ENCODE results near the gene ONECUT1. TPM values are rescaled to one million over a fixed set of nuclear protein-coding genes. Genes with fewer than 3 reads are reported as not detected.

Gene ONECUT1
- total RNA-seq, 1 donor from 2014 or later = not detected

DNA sequence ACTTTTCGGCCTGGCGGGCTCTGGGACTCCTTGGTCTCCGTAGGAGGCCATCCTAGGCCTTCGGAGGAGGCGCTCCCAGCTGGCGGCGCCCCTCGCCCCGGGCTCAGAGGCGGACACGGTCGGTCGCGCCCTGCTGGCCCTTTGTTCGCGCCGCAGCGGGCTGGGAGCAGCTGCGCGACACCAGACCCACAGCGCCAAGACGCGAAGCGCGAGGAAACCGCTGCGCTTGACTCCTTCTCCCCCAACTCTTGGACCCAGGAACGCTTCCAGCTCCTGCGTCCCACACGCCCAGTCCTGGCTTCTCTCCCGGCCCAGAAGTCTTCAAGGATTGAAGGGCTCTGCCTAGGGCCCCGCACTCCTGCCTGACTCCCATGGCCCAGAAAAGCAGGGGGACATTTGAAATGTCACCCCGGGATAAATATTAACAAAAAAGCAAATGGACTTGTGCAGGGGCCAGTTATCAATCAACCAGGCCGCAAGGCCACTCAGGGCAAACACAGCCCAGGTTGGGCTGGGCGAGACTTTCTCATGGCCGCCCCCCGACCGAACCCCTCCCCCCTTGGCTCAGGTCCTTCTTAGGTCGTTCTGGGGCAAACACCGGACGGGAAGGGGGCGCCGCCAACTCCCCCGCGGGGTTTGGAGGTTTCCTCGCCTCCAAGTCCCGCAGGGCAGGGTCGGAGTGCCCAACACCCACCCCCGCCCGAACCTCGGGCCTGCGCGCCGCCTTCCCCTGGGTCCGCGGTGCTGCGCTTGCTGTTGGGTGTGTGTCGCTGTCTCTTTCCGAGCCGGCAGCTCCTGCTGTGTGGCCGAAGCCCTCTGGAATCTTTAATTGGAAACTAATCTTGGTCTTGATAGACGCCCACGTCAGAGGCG lies 5.1 kb downstream of the ONECUT1 start:
- DNase-seq (ENCODE audit: low spot score) (no peak), ATAC-seq (no peak)
- intact Hi-C loops (cut with DNase I) = no loop called here

DNA sequence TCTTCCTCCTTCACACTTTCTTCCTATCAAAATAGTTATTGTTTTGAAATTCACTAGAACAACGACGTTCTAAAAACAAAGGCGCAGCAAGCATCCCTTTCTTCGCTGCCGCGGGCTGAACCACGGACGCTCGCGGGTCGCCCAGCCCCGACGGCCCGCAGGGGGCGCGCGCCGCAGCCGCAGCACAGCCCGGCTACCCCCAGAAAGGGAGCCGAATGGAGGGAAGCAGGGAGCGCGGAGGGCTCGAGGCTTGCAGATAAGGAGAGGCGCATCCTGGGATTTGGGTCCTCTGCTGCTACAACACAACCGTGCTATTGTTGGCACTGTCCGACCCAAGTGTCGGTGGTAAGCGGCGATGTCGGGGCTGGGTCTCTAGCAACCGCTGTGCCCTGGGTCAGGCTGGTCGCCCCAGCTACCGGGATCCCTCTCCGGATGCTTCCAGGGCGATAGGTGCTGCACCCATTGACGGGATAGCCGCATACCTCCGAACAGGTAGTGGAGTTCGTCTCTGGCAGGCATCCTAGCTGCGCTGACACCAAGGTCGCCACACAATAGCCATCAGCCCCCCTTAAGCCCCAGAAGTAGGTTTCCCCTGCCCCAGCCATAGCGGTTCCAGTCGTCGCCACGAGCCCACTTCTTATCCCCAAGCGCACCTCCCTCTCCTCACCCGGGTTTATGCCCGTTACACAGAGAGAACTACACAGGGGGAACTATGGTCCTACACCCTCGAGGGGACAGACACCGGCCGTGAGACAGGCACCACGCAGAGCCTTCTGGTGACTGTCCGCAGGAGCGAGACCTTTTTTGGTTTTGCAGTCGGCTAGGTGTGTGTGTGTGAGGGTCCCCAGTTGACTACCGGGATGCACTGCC lies 6.0 kb downstream of the ONECUT1 start:
- ATAC-seq (no peak), DNase-seq (ENCODE audit: low spot score) (no peak)
- intact Hi-C loops (cut with DNase I) = no loop called here

DNA sequence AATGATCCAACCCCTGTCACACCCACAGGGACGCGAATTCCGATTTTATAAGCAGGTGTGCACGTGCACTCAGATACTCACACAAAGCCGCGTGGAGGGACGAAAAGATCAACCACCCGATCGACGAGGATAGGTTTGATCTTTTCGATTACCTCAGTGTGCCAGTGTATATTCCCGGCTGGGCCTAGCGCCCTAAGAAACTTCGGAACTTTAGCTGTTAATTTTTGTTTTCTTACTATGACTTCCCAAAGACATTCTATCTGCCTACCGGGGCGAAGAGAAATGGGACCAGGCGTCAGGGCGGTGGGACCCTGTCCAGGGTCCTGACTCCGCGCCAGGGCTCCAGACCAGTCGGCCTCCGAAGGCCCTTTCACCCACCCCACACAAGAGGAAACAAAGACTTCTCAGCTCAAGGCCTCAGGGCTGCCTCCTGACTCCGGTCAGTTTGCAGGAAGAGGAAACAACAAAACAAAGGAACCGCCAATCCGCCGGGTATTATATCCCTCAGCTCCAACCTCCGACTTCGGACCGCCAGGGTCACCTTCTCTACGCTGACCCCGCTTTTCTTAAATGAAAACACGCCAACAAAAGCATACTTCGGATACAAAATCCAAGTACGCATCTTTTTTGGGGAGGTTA lies 6.8 kb downstream of the ONECUT1 start:
- intact Hi-C loops (cut with DNase I) = no loop called here
- ATAC-seq (peak; percentile 55), DNase-seq (ENCODE audit: low spot score) (no peak)

DNA sequence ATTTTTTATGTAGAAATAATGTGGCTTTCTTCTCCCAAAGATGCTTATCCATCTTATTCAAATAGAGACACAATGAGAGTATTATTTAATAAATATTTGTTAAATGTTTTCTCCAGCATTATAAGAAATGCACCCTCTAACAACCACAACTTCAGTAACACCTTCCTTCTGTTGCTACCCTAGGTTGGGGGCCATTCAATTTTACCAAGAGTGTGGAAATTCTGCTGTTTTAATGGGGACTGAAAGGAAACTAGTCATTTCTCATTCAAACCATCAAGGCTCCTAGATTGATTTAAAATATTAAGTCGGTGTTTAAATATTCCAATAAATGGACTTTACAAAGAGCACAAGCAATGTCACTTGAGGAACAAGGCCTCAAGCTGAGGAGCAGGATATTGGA lies 7.6 kb downstream of the ONECUT1 start:
- no peak for ATAC-seq
- DNase-seq (ENCODE audit: low spot score) = no peak
- intact Hi-C loops (cut with DNase I) = no loop called here

DNA sequence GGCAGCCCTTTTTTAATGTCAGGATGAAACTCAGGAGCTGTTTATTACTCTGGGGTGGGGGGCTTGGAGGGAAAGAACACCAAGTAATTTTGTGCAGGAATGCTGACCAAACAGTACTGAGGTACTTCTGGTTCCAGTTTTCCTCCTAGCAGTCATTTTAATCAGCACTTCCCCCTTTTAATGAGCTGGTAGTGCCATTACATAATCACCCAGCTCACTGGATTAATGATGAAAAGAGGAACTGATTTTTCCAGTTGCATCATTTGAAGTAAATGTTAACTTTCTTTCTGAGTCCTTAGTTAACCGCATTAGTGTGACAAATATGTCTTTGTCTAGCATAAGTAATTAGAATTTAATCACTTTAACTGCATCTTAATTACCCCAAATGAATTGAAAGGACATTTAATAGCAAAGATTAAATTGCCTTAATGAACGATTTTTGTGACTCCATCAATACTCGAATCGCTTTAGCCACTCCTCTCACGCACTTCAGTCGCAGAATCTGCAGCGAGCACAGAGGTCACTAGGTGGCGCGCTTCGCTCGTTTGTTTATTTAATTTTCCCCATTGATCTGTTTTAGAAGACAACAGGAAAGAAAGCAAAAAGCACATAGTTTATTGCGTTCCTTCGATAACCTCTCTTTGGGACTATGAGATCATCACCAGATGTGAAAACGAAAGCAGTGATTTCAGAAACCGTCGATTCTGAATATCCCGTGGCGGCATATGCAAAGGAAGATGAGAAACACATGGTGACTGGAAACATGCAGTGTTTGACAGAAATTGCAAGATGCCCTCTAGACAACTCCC lies 9.8 kb downstream of the ONECUT1 start:
- peak; percentile 75 for DNase-seq (ENCODE audit: low spot score)
- ATAC-seq = peak; percentile 72
- intact Hi-C loops (cut with DNase I) = no loop called here

DNA sequence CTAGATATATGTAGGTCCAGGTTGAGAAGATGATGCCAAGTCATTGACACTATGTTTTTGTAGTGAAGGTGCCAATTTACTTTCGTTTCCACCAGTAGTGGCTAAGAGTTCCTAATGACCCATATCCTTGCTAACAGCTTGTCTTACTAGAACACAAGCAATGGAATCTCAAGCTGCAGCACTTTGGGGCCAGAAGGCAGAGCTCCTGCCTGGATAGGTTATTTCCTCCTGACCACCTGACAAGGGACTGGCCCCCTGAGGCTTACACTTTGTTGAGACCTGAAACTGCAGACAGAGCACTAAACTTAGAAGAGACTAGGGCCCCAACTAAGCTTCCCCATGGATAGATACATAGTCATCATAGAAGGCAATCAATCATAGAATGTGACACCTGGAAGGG lies 11.7 kb downstream of the ONECUT1 start:
- no peak for ATAC-seq

DNA sequence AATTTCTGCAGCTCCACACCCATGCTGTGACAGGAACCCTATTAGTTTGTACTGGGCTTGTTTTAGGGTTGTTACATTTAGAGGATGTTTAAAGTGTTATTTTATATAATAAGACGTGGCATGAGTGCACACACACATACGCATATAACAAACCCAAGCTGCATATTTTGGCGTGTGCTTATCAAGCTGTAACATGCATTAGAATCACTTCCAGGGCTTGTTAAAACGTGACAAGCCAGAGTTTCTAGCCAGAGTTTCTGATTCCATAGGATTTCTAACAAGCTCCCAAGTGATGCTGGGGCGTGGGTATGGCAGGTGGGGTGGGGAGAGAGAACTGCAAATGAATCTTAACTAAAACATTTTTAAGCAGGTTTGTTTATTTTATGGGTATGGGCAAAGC lies 17.4 kb downstream of the ONECUT1 start:
- DNase-seq (ENCODE audit: low spot score) = no peak
- no peak for ATAC-seq
- intact Hi-C loops (cut with DNase I) = no loop called here

More for the DNA sequence above, 11.7 kb downstream of the ONECUT1 start:
- no peak for DNase-seq (ENCODE audit: low spot score)
- intact Hi-C loops (cut with DNase I) = no loop called here

DNA sequence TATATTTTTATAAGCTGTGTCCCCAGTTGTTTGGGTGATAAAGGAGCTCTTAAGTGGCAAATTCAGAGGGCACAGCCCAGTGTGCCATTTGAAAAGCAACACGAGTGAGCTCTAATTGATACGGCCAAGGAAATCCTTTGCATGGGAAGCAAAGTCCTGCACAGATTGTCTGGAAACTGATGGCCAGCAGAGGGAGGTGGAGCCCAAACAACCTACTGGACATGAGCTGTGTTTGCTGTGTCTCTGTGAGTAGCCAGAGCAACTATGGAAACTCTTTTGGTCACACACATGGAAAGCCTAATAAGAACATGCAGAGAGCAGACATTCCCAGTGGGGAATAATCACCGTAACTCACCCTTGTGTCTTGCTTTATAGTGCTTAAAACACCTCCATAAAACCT lies 24.4 kb downstream of the ONECUT1 start:
- intact Hi-C loops (cut with DNase I) = no loop called here
- DNase-seq (ENCODE audit: low spot score) (no peak), ATAC-seq (no peak)

DNA sequence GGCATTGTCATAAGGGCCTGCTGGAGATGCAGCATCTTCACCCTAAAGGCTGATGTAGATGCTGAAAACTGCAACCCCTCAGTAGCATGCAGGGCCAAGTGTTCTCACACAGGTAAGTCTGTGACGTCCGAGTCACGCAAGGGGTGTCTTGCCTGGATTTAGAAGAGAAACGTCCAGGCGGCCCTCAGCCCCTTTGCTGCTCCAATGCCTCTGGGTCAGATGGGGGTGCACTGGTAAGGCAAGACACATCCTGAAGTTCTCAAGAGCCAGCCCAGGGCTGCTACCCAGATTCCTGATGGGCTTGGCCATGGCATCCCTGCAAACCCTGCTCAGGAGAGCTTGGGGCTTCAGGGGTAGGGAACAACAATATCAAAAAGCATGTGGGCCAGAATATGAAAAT lies 25.4 kb downstream of the ONECUT1 start:
- no peak for ATAC-seq
- intact Hi-C loops (cut with DNase I) = no loop called here
- no peak for DNase-seq (ENCODE audit: low spot score)

DNA sequence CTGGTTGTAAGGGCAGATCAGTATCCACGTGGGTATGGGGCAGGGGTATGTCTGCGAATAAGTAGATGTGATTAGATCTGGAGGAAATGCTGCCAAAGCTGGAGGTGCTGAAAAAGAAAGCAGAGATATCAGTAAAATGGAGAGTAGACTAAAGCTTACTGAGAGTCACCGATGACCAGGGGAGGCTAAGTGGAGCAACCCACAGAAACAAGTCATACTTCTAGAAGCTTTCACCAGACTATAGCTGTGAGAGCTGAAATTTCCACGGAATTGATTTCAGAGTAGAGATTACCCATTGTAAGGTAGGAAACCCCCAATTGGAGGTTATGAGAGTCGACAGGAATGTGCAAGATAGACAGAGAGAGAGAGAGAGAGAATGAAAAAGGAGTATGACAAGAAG lies 27.5 kb downstream of the ONECUT1 start:
- ATAC-seq = no peak
- intact Hi-C loops (cut with DNase I) = no loop called here
- DNase-seq (ENCODE audit: low spot score) = no peak

DNA sequence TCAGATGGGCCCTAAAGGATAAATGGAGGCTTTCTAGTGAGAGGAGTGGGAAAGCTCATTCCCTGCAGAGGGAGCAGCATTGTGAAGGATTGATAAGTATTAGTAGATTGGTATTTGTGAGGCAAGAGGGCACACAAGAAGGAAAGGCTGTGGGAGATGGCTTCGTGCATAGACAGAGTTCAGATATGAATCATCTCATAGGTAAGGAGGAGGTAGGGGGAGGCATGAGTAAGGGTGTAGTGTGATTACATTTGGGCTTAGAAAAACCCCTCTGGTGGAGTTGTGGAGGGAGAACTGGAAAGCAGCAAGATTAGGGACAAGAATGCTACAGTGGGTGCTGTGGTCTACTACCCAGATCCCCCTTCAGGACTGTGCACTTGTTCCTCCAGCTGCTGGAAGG lies 29.6 kb downstream of the ONECUT1 start:
- ATAC-seq = no peak
- intact Hi-C loops (cut with DNase I) = no loop called here
- no peak for DNase-seq (ENCODE audit: low spot score)

DNA sequence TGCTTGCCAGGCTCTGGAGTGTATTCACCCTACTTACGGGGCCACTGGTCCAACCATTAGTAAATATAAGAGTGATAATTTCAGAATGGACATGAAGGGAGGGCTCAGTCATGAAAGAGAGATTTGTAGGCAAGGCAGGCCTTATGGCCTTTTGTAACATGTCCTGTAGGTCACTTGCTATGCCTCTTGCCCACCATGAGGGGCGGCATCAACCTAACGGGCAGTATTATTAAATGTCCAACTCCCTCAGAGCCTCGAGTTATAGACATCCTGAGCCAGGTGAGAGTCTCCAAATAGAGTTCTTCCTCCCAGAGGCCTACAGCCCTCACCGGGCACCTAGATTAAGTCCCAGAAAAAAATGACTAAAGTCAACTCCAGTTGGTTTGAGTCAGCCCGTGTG lies 30.2 kb downstream of the ONECUT1 start:
- ATAC-seq (no peak), DNase-seq (ENCODE audit: low spot score) (no peak)
- intact Hi-C loops (cut with DNase I) = no loop called here

DNA sequence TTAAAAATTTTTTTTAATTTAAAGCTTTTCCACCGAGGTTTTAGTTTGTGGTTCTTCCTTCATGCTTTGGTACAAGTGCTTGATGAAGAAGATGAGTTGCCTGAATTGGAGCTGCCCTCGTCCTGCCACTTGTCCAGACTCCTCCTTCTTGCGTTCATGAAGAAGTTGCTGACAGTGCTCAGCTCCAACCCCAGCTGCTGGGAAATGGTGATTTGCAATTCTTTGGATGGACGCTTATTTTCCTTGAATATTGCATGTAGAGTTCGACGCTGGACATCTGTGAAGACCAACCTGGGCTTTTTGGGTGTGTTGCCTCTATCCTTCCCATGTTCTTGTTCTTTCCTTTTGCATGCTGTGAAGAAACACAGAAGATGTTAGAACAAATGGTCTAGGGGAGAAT lies 32.6 kb downstream of the ONECUT1 start:
- ATAC-seq (no peak), DNase-seq (ENCODE audit: low spot score) (no peak)
- intact Hi-C loops (cut with DNase I) = no loop called here

DNA sequence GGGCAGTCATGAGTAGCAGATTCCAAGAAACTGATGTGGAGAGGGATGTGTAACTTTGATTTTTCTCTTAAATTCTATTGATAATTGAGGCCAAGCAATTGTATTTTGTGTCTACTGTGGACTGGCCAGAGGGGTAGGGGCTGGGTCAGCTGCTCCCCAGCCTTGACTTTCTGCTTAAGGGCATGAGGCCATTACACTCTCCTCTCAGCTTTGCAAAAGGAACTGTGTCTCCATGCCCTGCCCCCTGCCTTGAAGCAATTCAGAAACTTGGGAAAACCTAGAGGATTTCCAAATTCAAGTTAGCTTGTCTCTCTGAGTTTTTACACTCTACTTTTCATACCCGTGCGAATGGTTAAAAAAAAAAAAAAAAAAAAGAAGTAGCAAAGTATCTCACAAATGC lies 38.6 kb downstream of the ONECUT1 start:
- intact Hi-C loops (cut with DNase I) = no loop called here
- DNase-seq (ENCODE audit: low spot score) (no peak), ATAC-seq (no peak)

DNA sequence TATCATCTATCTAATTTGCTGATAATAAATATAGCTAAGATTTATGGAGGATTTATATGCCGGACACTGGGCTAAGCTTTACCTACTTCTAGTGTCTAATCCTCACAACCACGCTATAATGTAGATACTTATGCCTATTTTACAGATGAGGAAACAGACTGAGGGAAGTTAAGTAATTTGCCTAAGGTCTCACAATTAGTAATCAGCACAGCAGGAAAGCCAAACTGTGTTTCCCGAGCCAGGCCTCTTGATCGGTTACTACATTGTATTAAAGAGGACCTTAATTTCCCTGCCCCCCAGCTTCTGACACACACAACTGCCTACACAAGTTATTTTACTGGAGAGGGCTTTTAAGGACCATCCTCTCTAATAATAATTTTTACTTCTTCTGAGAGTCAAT lies 40.9 kb downstream of the ONECUT1 start:
- DNase-seq (ENCODE audit: low spot score) (no peak), ATAC-seq (no peak)
- intact Hi-C loops (cut with DNase I) = no loop called here

DNA sequence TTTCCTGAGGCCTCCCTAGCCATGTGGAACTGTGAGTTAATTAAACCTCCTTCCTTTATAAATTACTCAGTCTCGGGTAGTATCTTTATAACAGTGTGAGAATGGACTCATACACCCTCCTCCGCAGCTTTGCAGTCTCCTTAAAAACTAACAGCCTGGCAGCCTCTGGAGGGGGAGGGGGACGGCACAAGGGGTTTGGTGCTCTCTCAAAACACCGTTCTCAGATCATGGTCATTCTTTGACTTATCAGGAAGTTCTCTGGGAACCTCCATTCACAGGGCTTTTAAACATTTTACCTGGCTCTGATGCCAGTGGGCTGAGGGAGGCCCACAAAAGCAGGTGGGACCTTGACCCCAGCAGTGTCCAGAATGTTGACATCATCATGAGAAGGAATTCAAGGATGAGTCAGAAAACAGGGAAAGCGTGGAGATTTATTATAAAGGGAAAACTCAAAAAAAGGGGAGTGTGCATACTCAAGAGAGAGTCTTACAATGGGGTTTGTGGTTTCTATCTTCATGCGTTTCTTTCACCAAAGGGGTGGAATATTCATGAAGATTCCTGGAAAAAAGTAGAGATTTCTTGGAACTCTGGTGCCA lies 43.9 kb downstream of the ONECUT1 start:
- DNase-seq (ENCODE audit: low spot score) (no peak), ATAC-seq (no peak)
- intact Hi-C loops (cut with DNase I) = no loop called here

DNA sequence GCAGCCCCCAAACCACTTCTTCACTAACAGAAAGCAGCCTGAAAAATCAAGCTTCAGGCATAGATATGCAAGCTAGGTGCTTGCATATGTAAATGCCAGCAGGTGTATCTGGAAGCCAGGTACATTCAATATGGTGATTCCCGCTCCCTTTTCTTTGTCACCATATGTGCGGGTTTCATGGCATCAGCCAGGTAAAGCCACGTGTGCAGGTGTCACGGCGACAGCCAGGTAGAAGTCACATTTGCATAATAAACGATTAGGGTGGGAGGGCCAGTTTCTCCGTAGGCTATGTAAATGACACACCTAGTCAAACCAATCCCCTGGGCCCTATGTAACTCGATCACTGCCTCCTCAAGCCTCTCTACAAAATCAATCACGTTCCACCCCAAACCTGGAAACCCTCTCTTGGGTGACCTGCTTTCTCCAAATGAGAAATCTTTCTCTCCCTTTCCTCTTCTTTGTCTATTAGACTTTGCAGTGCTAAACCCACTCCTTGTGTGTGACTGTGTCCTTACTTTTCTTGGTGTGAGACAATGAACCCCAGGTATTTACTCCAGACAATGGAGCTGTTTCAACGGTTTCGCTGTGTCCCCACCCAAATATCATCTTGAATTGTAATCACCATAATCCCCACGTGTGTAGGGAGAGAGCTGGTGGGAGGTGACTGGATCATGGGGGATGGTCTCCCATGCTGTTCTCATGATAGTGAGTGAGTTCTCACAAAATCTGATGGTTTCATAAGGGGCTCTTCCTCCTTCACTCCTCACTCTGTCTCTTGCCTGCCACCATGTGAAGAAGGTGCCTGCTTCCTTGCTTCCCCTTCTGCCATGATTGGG lies 44.6 kb downstream of the ONECUT1 start:
- ATAC-seq = no peak
- intact Hi-C loops (cut with DNase I) = no loop called here
- DNase-seq (ENCODE audit: low spot score) = no peak

DNA sequence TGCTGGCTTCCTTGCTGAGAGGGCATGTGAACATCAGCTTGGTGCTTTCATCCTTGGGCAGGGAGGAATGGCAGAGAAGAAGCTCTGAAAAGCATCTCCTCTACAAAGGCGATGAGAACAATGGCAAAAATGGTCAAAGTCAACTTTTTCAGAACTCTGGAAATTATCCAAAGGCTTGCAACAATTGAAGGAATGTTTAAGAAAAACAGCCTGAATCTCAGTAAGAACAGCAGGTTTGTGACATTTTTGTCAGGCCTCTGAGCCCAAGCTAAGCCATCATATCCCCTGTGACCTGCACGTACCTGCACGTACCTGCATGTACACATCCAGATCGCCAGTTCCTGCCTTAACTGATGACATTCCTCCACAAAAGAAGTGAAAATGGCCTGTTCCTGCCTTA lies 51.8 kb downstream of the ONECUT1 start:
- DNase-seq (ENCODE audit: low spot score) = no peak
- ATAC-seq = no peak
- intact Hi-C loops (cut with DNase I) = loop anchor here (5.0 kb wide), 1 partner anchor 481 kb away; no protein-coding TSS in a partner anchor

All from sciatic nerve (tissue), 2 donors.